HFF-Myc (cell line): Measurements from ENCODE around the gene NDUFS3.
A peak's percentile ranks its signal among the peaks of the same experiment; 100 is the strongest.

ENCODE experiments used
- DNase-seq: peaks from one replicate; pipeline ENCODE4 v3.0.0-alpha.2; 2011; ENCODE audit warnings: low read depth; ENCODE audit errors: extremely low read depth
- H3K4me3 ChIP-seq: replicated peaks from 2 replicates; pipeline ENCODE4 v1.5.1; 2011; ENCODE audit warnings: low read depth, mild to moderate bottlenecking, control low read depth, low read length
- TF ChIP-seq, protein P1 (sequence below): IDR thresholded peaks from 2 replicates; pipeline ENCODE4 v1.5.1; 2012; ENCODE audit warnings: mild to moderate bottlenecking, low read depth, low read length, control low read depth; ENCODE audit errors: missing control alignments

Gene NDUFS3

DNA sequence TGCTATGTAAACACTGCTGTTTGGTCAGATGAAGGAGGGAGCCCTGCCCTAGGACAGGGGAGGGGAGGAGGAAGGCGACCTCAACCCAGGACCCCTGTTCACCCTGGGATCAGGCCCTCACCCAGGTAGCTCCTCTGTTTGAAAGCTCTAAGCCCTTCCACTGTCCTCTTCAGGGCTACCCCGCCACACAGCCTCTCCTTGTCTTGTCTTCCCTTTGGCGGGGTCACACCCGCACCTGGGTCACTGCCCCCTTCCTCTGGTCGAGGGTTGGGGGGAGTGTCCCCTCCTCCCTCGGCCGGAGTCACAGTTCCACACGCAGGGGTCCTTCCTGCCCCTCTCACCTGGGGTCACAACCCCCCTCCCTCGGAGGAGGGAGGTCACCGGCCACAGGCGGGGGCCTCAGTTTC lies 13.9 kb upstream of the NDUFS3 start:
- H3K4me3 ChIP-seq = peak overlapping the region; percentile 95

DNA sequence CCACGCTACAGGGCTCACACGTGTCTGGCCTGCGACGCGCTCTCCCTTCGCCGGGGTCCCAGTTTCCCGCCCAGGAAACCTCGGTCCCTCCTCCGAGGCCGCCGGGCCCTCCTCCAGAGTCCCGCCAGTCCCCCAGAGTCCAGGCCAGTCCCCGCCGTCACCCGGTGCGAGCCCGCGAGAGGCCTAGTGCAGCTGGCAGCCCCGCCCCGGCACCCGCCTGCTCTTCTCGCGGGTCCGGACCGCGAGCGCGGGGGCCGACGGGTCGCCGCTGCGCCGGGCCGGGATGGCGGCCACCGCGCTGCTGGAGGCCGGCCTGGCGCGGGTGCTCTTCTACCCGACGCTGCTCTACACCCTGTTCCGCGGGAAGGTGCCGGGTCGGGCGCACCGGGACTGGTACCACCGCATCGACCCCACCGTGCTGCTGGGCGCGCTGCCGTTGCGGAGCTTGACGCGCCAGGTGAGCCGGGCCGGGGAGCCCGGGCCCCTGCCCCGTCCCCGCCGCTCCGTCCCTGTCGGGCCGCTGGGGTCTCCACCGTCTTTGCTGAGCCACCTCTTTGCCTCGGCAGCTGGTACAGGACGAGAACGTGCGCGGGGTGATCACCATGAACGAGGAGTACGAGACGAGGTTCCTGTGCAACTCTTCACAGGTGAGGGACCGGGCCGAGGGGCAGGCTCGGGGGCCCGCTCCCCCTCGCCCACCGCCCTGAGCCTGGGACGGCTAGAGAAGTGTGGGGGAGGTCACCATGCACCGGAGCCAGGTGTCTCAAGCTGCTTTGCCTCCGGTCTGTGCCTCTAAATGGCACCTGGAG lies 13.3 kb upstream of the NDUFS3 start, which contains the start of gene PTPMT1:
TSS of gene PTPMT1 (plus strand) at position 260 of the 809 bp plus-strand sequence. CDS start at position 284, 24 bp downstream.
- DNase-seq = no peak
- peak within 1 kb of the TSS; percentile 95 for H3K4me3 ChIP-seq
- TF ChIP-seq, protein P1, sequence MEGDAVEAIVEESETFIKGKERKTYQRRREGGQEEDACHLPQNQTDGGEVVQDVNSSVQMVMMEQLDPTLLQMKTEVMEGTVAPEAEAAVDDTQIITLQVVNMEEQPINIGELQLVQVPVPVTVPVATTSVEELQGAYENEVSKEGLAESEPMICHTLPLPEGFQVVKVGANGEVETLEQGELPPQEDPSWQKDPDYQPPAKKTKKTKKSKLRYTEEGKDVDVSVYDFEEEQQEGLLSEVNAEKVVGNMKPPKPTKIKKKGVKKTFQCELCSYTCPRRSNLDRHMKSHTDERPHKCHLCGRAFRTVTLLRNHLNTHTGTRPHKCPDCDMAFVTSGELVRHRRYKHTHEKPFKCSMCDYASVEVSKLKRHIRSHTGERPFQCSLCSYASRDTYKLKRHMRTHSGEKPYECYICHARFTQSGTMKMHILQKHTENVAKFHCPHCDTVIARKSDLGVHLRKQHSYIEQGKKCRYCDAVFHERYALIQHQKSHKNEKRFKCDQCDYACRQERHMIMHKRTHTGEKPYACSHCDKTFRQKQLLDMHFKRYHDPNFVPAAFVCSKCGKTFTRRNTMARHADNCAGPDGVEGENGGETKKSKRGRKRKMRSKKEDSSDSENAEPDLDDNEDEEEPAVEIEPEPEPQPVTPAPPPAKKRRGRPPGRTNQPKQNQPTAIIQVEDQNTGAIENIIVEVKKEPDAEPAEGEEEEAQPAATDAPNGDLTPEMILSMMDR = no peak

More for the DNA sequence above, 13.9 kb upstream of the NDUFS3 start:
- TF ChIP-seq, protein P1 = no peak
- DNase-seq = no peak

DNA sequence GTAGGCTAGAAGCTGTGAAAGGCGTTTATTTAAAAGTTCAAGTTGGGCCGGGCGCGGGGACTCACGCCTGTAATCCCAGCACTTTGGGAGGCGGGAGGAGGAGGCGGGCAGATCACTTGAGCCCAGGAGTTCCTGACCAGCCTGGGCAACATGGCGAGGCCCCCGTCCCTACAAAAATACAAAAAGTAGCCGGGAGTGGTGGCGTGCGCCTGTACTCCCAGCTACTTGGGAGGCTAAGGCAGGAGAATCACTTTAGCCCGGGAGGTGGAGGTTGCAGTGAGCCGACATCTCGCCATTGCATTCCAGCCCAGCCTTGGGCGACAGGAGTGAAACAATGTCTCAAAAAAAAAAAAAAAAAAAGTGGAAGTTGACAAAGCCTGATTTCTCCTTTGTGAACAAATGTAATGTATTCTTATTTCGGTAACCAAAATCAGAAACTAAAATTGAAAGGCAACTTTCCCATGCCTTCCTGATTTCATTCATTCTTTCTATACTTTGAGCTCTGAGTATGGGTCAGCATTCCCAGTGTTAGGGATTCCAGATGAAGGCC lies 12.7 kb upstream of the NDUFS3 start:
- DNase-seq = no peak
- TF ChIP-seq, protein P1 = no peak
- H3K4me3 ChIP-seq = peak overlapping the region; percentile 95

DNA sequence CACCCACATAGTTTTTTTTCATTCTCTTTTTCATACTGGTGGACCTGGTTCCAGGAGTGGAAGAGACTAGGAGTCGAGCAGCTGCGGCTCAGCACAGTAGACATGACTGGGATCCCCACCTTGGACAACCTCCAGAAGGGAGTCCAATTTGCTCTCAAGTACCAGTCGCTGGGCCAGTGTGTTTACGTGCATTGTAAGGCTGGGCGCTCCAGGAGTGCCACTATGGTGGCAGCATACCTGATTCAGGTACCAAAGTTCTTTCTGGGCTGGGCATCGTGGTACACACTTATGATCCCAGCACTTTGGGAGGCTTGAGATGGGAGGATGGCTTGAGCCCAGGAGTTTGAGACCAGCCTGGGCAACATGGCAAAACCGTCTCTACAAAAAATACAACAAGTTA lies 9.2 kb upstream of the NDUFS3 start:
- no peak overlapping the region for H3K4me3 ChIP-seq
- TF ChIP-seq, protein P1 = no peak
- DNase-seq = no peak

DNA sequence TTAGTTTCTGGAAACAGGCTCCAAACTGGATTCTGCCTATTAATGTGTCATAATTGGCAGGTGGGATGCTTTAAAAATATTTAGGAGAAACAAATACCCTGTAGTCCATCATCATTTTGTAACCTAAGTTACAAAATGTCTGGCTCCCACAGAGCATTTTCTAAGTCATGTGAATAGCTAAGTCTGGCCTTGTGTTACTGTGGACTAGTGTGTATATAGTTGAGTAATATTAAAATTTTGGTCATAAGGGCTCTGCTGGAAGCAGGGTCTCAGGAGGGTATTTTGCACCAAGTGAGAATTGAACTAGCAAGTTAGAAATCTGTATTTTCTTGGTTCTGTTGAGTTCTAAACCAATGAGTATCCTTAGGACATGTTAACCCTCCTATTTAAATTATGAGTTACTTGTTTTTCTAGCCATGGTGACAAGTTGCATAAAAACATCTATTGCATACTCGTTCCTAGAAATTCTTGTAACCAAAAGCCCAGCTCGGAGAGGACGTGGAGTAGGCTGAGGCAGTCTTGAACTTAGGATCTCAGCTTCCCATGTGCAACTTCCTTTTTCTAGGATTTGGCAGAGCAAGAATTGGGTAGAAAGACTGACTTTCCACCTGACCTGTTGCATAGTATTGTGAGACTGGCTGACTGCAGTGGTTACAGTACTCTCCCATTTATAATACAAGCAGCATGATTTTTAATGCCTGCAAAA lies 8.1 kb upstream of the NDUFS3 start:
- TF ChIP-seq, protein P1 = no peak
- H3K4me3 ChIP-seq = no peak overlapping the region
- no peak for DNase-seq

DNA sequence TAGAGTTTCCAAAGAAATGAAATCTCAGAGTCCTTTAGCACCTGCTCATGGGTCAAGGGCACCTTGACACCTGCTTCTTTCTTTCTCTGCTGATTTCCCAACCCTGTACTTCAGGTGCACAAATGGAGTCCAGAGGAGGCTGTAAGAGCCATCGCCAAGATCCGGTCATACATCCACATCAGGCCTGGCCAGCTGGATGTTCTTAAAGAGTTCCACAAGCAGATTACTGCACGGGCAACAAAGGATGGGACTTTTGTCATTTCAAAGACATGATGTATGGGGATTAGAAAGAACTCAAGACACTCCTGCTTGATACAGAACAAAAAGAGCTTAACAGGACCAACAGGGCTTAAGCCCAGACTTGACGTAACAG lies 7.5 kb upstream of the NDUFS3 start:
- TF ChIP-seq, protein P1 = no peak
- DNase-seq = no peak
- no peak overlapping the region for H3K4me3 ChIP-seq
